K562 (cell line): ENCODE results near the gene PREP. TPM values are rescaled to one million over a fixed set of nuclear protein-coding genes. Genes with fewer than 3 reads are reported as not detected.

ENCODE experiments used
- ATAC-seq: fragments of 200-7000 bp; cut with Tn5 transposase; 3 replicates; pipeline ENCODE4 v1.9.1; 2020; ENCODE audit warnings: moderate library complexity
- BruUV-seq: library from RNA; stranded (reverse); fragments of 400-500 nt; replicated peaks from 2 replicates; lab custom pipeline; 2021; lab: Mats Ljungman, UMichigan
- CTCF ChIA-PET: fragments of 300-600 bp; formaldehyde crosslinking; extraction: SDS; loops from one replicate; lab custom pipeline; 2021; ENCODE audit warnings: low intra/inter-chr PET ratio; lab: Yijun Ruan, JAX
- POLR2A ChIA-PET: fragments of 300-600, 350-650 bp; sonication (Branson Sonifier 250); formaldehyde crosslinking; extraction: SDS; loops from one replicate; lab custom pipeline; 2021; ENCODE audit warnings: antibody characterized with exemption, inconsistent platforms; lab: Yijun Ruan, JAX
- DNase-seq, 4 experiments: peaks; one replicate each; pipeline versions ENCODE4 v3.0.0 to v3.0.0-alpha.2; 2011 to 2018; ENCODE audit warnings: low spot score in 3 of 4, mixed read lengths in 3 of 4; ENCODE audit errors: extremely low read depth in 1 of 4
- FAIRE-seq: peaks from 2 replicates; lab custom pipeline; 2011; peaks lifted over from hg19 to GRCh38; lab: Jason Lieb, UNC
- H2AFZ ChIP-seq: 2 replicates; pipeline ENCODE4 v1.6.0; 2011; ENCODE audit warnings: low read depth, low read length, control low read depth, inconsistent platforms
- H3K27ac ChIP-seq: fragments of 200-600 bp; 3 replicates; pipeline ENCODE4 v1.8.0; 2011; ENCODE audit warnings: low read depth, mild to moderate bottlenecking, control low read depth, inconsistent platforms, low read length, moderate library complexity, mixed read lengths; ENCODE audit errors: extremely low read depth
- H3K27me3 ChIP-seq, 2 experiments: fragments of 300-600 bp in 1 of 2; 2 replicates in 1 of 2; 3 replicates in 1 of 2; pipeline versions ENCODE4 v1.6.0 to v1.8.0; 2011; ENCODE audit warnings: inconsistent platforms in 2 of 2, low read length in 2 of 2, mild to moderate bottlenecking in 1 of 2, mixed read lengths in 1 of 2, moderate library complexity in 1 of 2; ENCODE audit not compliant: control insufficient read depth in 2 of 2, insufficient read depth in 2 of 2
- H3K36me3 ChIP-seq: fragments of 300-600 bp; 3 replicates; pipeline ENCODE4 v1.8.0; 2011; ENCODE audit warnings: mild to moderate bottlenecking, low read length, inconsistent platforms; ENCODE audit not compliant: control insufficient read depth, insufficient read depth
- H3K4me1 ChIP-seq, 2 experiments: fragments of 200-600 bp in 1 of 2; replicated peaks in 1 of 2; 2 replicates in 1 of 2; 3 replicates in 1 of 2; pipeline versions ENCODE4 v1.5.1 to v1.8.0; 2011; ENCODE audit warnings: inconsistent platforms in 2 of 2, low read length in 2 of 2, mild to moderate bottlenecking in 1 of 2, mixed read lengths in 1 of 2, moderate library complexity in 1 of 2; ENCODE audit not compliant: control insufficient read depth in 2 of 2, insufficient read depth in 2 of 2
- H3K4me2 ChIP-seq: 2 replicates; pipeline ENCODE4 v1.6.1; 2011; ENCODE audit warnings: low read length, control low read depth, inconsistent platforms, mixed read lengths; ENCODE audit not compliant: insufficient read depth
- H3K4me3 ChIP-seq: fragments of 200-600 bp; sonication (generic), shearing (Covaris generic); 2 replicates; pipeline ENCODE4 v1.5.1; 2016; ENCODE audit warnings: control low read depth, inconsistent platforms
- H3K79me2 ChIP-seq: fragments of 200-600 bp; 3 replicates; pipeline ENCODE4 v1.8.0; 2011; ENCODE audit warnings: low read length, inconsistent platforms; ENCODE audit not compliant: control insufficient read depth, insufficient read depth
- H3K9ac ChIP-seq, 2 experiments: 2 replicates each; pipeline versions ENCODE4 v1.6.0 to v1.6.1; 2011; ENCODE audit warnings: low read depth in 2 of 2, low read length in 2 of 2, control low read depth in 1 of 2, inconsistent platforms in 1 of 2, mild to moderate bottlenecking in 1 of 2, mixed read lengths in 1 of 2; ENCODE audit not compliant: insufficient read depth in 1 of 2
- H3K9me1 ChIP-seq: one replicate; pipeline ENCODE4 v1.6.0; 2011; ENCODE audit warnings: inconsistent platforms, mild to moderate bottlenecking, low read length, moderate library complexity; ENCODE audit not compliant: control insufficient read depth, insufficient read depth
- H3K9me3 ChIP-seq: replicated peaks from 2 replicates; pipeline ENCODE4 v1.5.1; 2011; ENCODE audit warnings: low read depth, low read length, inconsistent platforms; ENCODE audit not compliant: control insufficient read depth, insufficient read depth
- H4K20me1 ChIP-seq: replicated peaks from 2 replicates; pipeline ENCODE4 v1.6.1; 2011; ENCODE audit warnings: low read length, inconsistent platforms, mixed read lengths; ENCODE audit not compliant: control insufficient read depth, insufficient read depth
- ARID1B ChIP-seq: fragments of 450-650 bp; IDR thresholded peaks from 2 replicates; pipeline ENCODE4 v1.6.1; 2016; ENCODE audit warnings: antibody characterized with exemption, mild to moderate bottlenecking, inconsistent platforms
- YY1 ChIP-seq, 3 experiments: IDR thresholded peaks; 2 replicates each; pipeline ENCODE4 v1.6.1; 2011; ENCODE audit warnings: low read length in 2 of 3, mild to moderate bottlenecking in 2 of 3, moderate library complexity in 2 of 3, borderline replicate concordance in 1 of 3, control low read depth in 1 of 3, low read depth in 1 of 3; ENCODE audit not compliant: insufficient read depth in 3 of 3, insufficient replicate concordance in 2 of 3, control insufficient read depth in 1 of 3, insufficient read length in 1 of 3; ENCODE audit errors: extremely low read depth in 1 of 3
- ZNF764 ChIP-seq: fragments of 250-450 bp; sonication (Bioruptor Pico); IDR thresholded peaks from 2 replicates; pipeline ENCODE4 v1.4.0; 2020; ENCODE audit warnings: low read depth, mild to moderate bottlenecking, moderate library complexity
- WGBS: fragments of 100-300 bp; shearing (Covaris generic); methylation state at CpG from one replicate; pipeline ENCODE4 v1.1.6; 2016; ENCODE audit warnings: low coverage, mixed read lengths; ENCODE audit not compliant: insufficient coverage; ENCODE audit errors: missing lambda C conversion rate; 5-methylcytosine and 5-hydroxymethylcytosine counted together
- in situ Hi-C: fragments of 300-500 bp; cut with MboI; formaldehyde crosslinking; loops from 4 replicates; pipeline ENCODE4 v1.15.0; 2018; ENCODE audit warnings: inconsistent platforms, mixed read lengths
- intact Hi-C: fragments of 100-400 bp; cut with micrococcal nuclease; formaldehyde crosslinking; loops from 2 replicates; pipeline ENCODE4 v1.14.2; 2022
- polyA plus RNA-seq, 8 experiments: library from polyadenylated mRNA; depleted of rRNA in 4 of 8; stranded (reverse) in 5 of 8; unstranded in 3 of 8; fragments of >200 nt; fragmentation: Nextera tagmentation in 2 of 8; fragmentation: Illumina TruSeq in 1 of 8; extraction: Ambion mirVana in 2 of 8; extraction: Trizol in 1 of 8; gene quantifications; 2 replicates each; pipeline versions ENCODE4 v1.2.1 to v1.2.3, GENCODE V29; 2011 to 2014; ENCODE audit warnings: inconsistent platforms in 1 of 8, missing spikeins in 1 of 8
- total RNA-seq, 7 experiments: library from RNA; depleted of rRNA in 6 of 7; stranded (reverse); fragments of >200 nt in 6 of 7; fragmentation: Illumina TruSeq in 2 of 7; extraction: Trizol in 2 of 7; gene quantifications; 2 replicates each; pipeline versions ENCODE4 v1.2.1 to v1.2.3, GENCODE V29; 2011 to 2021; ENCODE audit warnings: low replicate concordance in 1 of 7
- TF ChIP-seq, protein P1 (sequence below): fragments of 450-650 bp; IDR thresholded peaks from 2 replicates; pipeline ENCODE4 v1.6.1; 2017; ENCODE audit warnings: antibody characterized with exemption, mild to moderate bottlenecking
- TF ChIP-seq, protein P2 (sequence below), 2 experiments: fragments of 450-650 bp in 1 of 2; sonication (generic) in 1 of 2; formaldehyde crosslinking in 1 of 2; IDR thresholded peaks in 1 of 2; conservative IDR thresholded peaks in 1 of 2; 2 replicates each; pipeline versions ENCODE4 v1.6.1 to v1.8.1; 2016 to 2023; ENCODE audit warnings: mild to moderate bottlenecking in 2 of 2, moderate library complexity in 2 of 2, inconsistent platforms in 1 of 2, missing genetic modification reagents in 1 of 2
- TF ChIP-seq, protein P3 (sequence below): fragments of 450-650 bp; IDR thresholded peaks from 2 replicates; pipeline ENCODE4 v1.6.1; 2018; ENCODE audit not compliant: partially characterized antibody

Gene PREP
- total and polyA plus RNA-seq, 9 of the 15 experiments (the other 6 are each of a cell fraction or from before 2014, with no cell fraction given), result 14.1 to 60.8 (median 28.3) TPM

DNA sequence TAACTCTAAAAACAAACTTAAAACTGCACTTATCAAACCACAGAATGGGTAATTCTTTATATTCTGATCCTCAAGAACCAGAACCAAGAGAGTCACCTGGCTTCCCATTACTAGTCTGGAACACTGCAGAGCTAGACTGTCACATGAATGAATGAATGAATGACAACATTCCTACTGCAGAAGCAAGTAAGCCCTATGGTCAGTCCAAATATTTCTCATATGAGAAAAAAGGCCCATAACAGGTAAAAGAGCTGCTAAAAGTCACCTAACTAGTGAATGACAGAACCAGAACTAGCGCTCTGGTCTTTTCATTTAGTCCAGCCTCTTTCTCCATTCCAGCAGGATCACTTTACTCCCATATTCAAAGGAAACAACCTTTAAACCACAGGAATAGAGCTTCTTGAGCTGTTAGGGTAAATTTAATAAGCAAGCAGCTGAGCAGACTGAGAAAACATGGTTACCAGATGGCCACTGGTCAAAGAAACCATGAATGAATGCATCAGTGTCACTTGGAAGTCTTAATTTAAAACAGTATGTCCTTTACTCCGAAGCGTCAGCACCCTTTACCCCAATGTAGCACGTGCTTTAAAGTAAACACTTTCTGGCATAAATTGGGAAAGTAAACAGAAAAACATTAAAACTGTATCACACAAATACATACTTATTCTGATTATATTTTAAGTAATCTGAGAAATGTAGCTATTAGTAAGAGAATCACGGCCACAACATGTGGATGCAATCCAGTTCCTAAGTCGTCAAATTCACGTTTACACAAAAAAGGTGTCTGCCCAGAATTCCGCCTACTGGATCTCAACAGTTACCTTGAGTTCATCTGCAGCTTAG lies 1.4 kb downstream of the PREP start (continued):
- TF ChIP-seq, protein P1, sequence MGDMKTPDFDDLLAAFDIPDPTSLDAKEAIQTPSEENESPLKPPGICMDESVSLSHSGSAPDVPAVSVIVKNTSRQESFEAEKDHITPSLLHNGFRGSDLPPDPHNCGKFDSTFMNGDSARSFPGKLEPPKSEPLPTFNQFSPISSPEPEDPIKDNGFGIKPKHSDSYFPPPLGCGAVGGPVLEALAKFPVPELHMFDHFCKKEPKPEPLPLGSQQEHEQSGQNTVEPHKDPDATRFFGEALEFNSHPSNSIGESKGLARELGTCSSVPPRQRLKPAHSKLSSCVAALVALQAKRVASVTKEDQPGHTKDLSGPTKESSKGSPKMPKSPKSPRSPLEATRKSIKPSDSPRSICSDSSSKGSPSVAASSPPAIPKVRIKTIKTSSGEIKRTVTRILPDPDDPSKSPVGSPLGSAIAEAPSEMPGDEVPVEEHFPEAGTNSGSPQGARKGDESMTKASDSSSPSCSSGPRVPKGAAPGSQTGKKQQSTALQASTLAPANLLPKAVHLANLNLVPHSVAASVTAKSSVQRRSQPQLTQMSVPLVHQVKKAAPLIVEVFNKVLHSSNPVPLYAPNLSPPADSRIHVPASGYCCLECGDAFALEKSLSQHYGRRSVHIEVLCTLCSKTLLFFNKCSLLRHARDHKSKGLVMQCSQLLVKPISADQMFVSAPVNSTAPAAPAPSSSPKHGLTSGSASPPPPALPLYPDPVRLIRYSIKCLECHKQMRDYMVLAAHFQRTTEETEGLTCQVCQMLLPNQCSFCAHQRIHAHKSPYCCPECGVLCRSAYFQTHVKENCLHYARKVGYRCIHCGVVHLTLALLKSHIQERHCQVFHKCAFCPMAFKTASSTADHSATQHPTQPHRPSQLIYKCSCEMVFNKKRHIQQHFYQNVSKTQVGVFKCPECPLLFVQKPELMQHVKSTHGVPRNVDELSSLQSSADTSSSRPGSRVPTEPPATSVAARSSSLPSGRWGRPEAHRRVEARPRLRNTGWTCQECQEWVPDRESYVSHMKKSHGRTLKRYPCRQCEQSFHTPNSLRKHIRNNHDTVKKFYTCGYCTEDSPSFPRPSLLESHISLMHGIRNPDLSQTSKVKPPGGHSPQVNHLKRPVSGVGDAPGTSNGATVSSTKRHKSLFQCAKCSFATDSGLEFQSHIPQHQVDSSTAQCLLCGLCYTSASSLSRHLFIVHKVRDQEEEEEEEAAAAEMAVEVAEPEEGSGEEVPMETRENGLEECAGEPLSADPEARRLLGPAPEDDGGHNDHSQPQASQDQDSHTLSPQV, result 0 out of 2 replicates have a peak, but pooled peaks have one; percentile 41

DNA sequence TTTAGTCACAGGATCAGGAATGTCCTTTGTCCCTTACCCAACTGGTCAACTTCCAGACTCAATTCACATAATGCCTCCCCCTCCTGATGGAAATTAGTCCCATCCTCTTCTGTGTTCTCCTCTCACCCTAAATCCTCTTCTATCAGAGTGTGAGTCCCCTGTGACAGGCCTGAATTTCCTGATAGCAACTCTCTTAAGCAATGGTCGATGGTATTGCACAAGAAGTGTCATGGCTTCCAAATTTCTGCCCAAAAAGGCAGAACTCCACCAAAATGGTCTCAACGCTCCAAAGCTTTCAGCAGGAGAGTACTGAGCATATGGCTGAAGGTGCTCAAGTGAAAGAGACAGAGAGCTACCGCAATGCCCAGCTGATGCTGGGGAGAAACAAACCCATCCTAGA lies 2.4 kb downstream of the PREP start:
- H3K79me2 ChIP-seq, result peaks cover 54% of the 10 kb centered on the region
- peaks cover 13% of the 10 kb centered on the region for H4K20me1 ChIP-seq
- POLR2A ChIA-PET, result interaction anchor here (0.7 to 2.2 kb wide), 4 partner anchors 8 to 619 kb away, joined by 3 to 8 read pairs (median 4); no protein-coding TSS in a partner anchor
- no peaks in the 10 kb centered on the region for H3K27me3 ChIP-seq
- peak overlapping the region; percentile 11 to 76; a peak in 3 of 4 replicates for H3K9ac ChIP-seq
- peak in 2 of 4 experiments; percentile 24 to 25 for DNase-seq
- H3K4me3 ChIP-seq, result peak overlapping the region; percentile 82; the same call in 1 of the 2 replicates
- H3K4me2 ChIP-seq, result peak overlapping the region; percentile 99
- no peak overlapping the region for H2AFZ ChIP-seq
- FAIRE-seq, result peak; percentile 75
- 43% methylated on average over 3 of the region's 3 CpGs for WGBS
- peaks cover 21% of the 10 kb centered on the region; the same call in 2 of the 3 replicates for H3K36me3 ChIP-seq
- intact Hi-C loops (loop anchor here (5.0 to 10.0 kb wide), 3 partner anchors 86 to 443 kb away; partner anchors contain the start of gene LIN28B), in situ Hi-C loops (no loop called here)
- H3K9me3 ChIP-seq, result no peaks in the 10 kb centered on the region
- ATAC-seq, result peak; percentile 6; the same call in 1 of the 3 replicates
- H3K9me1 ChIP-seq, result no peaks in the 10 kb centered on the region
- CTCF ChIA-PET, result no interaction called here
- peak overlapping the region; percentile 11; the same call in 1 of the 3 replicates for H3K27ac ChIP-seq
- peaks cover 16 to 22% of the 10 kb centered on the region in 2 experiments; a peak in 4 of 5 replicates for H3K4me1 ChIP-seq
- BruUV-seq, result no TSS peak
- TF ChIP-seq, protein P2, sequence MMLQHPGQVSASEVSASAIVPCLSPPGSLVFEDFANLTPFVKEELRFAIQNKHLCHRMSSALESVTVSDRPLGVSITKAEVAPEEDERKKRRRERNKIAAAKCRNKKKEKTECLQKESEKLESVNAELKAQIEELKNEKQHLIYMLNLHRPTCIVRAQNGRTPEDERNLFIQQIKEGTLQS (IDR thresholded peaks at IDR 0.05), result peak; percentile 26
- TF ChIP-seq, protein P2 (CRISPR knock-in tag; conservative IDR thresholded peaks at IDR 0.05), result no peak
- TF ChIP-seq YY1 (IDR thresholded peaks at IDR 0.05; ENCODE audit: borderline replicate concordance in 1 of 3, control insufficient read depth in 1 of 3, extremely low read depth in 1 of 3, insufficient read depth in 3 of 3, insufficient read length in 1 of 3, insufficient replicate concordance in 2 of 3, low read depth in 1 of 3, low read length in 2 of 3) (peak in 1 of 3 experiments; percentile 73), ZNF764 (CRISPR knock-in tag) (no peak), ARID1B (peak; percentile 47; the same call in 1 of the 2 replicates)
- TF ChIP-seq, protein P3, sequence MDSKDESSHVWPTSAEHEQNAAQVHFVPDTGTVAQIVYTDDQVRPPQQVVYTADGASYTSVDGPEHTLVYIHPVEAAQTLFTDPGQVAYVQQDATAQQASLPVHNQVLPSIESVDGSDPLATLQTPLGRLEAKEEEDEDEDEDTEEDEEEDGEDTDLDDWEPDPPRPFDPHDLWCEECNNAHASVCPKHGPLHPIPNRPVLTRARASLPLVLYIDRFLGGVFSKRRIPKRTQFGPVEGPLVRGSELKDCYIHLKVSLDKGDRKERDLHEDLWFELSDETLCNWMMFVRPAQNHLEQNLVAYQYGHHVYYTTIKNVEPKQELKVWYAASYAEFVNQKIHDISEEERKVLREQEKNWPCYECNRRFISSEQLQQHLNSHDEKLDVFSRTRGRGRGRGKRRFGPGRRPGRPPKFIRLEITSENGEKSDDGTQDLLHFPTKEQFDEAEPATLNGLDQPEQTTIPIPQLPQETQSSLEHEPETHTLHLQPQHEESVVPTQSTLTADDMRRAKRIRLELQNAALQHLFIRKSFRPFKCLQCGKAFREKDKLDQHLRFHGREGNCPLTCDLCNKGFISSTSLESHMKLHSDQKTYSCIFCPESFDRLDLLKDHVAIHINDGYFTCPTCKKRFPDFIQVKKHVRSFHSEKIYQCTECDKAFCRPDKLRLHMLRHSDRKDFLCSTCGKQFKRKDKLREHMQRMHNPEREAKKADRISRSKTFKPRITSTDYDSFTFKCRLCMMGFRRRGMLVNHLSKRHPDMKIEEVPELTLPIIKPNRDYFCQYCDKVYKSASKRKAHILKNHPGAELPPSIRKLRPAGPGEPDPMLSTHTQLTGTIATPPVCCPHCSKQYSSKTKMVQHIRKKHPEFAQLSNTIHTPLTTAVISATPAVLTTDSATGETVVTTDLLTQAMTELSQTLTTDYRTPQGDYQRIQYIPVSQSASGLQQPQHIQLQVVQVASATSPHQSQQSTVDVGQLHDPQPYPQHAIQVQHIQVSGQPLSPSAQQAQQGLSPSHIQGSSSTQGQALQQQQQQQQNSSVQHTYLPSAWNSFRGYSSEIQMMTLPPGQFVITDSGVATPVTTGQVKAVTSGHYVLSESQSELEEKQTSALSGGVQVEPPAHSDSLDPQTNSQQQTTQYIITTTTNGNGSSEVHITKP, result peak; percentile 10
